Measurements from ENCODE around the gene TXNL1. TPM values are rescaled to one million over a fixed set of nuclear protein-coding genes. Genes with fewer than 3 reads are reported as not detected.
"Not testable (repeated sequence)": the region's sequence is repeated elsewhere in the genome, so short reads cannot be mapped to it uniquely, and the experiment has no call there.

TXNL1 gene
- polyA plus RNA-seq, 1 donor from 2014 or later: 56.2 TPM

DNA sequence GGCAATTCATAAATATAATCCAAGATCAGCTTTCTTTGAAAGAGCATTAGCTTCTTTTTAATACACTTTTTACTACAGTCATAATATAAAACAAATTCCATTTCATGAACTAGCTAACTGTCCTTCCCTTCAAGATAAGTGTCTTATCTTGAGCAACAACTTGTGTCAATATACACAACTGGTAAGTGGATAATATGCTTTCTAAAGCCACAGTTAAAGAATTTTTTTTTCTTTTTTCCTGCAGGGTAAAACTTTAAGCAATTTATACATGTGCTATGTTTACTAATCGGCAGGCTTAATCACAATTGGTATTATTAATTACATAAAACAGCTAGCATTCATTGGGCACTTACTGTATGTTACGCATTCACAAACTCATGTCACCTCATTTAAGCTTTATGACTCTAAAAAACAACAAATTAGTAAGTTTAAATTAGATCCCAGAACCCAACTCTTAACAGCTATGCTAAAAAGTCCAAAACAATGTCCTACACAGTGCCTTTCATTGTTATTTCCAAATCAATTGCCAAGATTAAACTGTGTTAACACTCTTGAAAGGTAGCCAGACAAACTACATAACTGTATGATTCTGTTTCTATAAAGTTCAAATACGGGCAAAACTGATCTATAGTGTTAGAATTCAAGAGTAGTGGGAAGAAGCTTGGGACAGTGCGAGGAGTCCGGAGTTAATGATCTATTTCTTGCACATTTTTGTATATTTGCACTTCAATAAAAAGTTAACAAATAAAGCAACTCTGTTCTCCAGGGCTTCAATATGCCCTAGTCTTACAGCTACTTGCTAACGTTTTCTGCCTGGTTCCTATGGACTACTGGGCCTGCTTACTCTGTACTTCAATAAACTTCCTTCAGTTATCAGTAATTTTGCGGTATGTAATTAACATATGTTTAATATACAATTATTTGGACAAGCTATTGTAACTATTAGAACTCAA is 6.0 kb downstream of the TXNL1 start:
- Mint-ChIP-seq H3K27me3 (no peaks in the 10 kb centered on the region), H3K4me3 (peak overlapping the region in 2 of 4 donors; percentile 18 to 39), H3K4me1 (peaks cover 41 to 58% (median 52%) of the 10 kb centered on the region in 3 donors), H3K27ac (peak overlapping the region in 1 of 3 donors; percentile 16), H3K9me3 (no peaks in the 10 kb centered on the region), H3K36me3 (peaks cover 10% of the 10 kb centered on the region)

DNA sequence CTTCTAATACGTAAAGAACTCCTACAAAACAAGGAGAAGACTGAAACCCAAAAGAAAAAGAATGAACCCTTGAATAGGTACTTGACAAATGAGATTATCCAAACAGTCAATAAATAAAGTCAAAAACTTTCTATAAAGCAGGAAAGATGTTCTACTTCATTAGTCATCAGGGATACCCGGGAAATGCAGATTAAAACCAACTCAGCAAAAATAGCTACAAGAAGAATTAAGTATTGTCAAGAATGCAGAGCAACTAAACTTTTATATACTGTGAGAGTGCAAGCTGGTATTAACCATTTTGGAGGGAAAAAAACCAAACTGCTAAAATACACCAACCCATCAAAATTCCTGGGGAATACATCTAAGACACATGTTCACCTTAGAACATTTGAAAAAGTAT is 10.4 kb downstream of the TXNL1 start:
- H3K9me3 Mint-ChIP-seq: no peaks in the 10 kb centered on the region
- H3K36me3 Mint-ChIP-seq: peaks cover 12% of the 10 kb centered on the region
- no peak overlapping the region for H3K4me3 Mint-ChIP-seq
- no peak overlapping the region for H3K27ac Mint-ChIP-seq
- peaks cover 21 to 47% (median 33%) of the 10 kb centered on the region in 3 donors for H3K4me1 Mint-ChIP-seq
- no peaks in the 10 kb centered on the region for H3K27me3 Mint-ChIP-seq

GRCh38 chr18:56615738-56616520 is 22.5 kb downstream of the TXNL1 start:
- H3K36me3 Mint-ChIP-seq: peaks cover 11% of the 10 kb centered on the region
- H3K4me3 Mint-ChIP-seq: no peak overlapping the region
- H3K4me1 Mint-ChIP-seq: no peaks in the 10 kb centered on the region
- no peaks in the 10 kb centered on the region for H3K9me3 Mint-ChIP-seq
- no peak overlapping the region for H3K27ac Mint-ChIP-seq
- no peaks in the 10 kb centered on the region for H3K27me3 Mint-ChIP-seq

- Mint-ChIP-seq H3K4me1 (peaks cover 0 to 2% (median 0%) of the 10 kb centered on the region in 3 donors), H3K4me3 (no peak overlapping the region), H3K9me3 (no peaks in the 10 kb centered on the region), H3K36me3 (peaks cover 15% of the 10 kb centered on the region), H3K27ac (no peak overlapping the region), H3K27me3 (no peaks in the 10 kb centered on the region)
These were observed 31.8 kb downstream of the TXNL1 start for GRCh38 chr18:56606618-56607017.

- Mint-ChIP-seq H3K4me1 (no peaks in the 10 kb centered on the region), H3K9me3 (no peaks in the 10 kb centered on the region), H3K27me3 (no peaks in the 10 kb centered on the region), H3K36me3 (peaks cover 4% of the 10 kb centered on the region), H3K27ac (no peak overlapping the region), H3K4me3 (no peak overlapping the region)
These were observed 40.0 kb downstream of the TXNL1 start for GRCh38 chr18:56598422-56598821.

DNA sequence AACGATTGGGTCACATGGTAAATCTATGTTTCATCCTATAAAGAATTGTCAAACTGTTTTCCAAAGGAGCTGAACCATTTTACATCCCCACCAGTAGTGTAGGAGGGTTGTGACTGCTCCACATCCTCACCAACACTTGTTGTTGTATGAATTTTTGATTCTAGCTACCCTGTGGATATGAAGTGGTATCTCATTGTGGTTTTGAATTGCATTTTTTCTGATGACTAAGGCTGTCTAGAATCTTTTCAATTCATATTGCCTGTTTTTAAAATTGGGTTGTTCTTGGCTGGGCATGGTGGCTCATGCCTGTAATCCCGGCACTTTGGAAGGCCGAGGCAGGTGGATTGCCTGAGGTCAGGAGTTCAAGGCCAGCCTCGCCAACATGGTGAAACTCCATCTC is 44.5 kb downstream of the TXNL1 start:
- Mint-ChIP-seq H3K4me1 (no peaks in the 10 kb centered on the region), H3K4me3 (no peak overlapping the region), H3K36me3 (peaks cover 1% of the 10 kb centered on the region), H3K27me3 (no peaks in the 10 kb centered on the region), H3K27ac (peak overlapping the region in 1 of 3 donors; percentile 37), H3K9me3 (peaks cover 0 to 2% (median 0%) of the 10 kb centered on the region in 3 donors)

- H3K27me3 Mint-ChIP-seq: peaks cover 8% of the 10 kb centered on the region
- H3K27ac Mint-ChIP-seq: no peak overlapping the region
- no peak overlapping the region for H3K4me3 Mint-ChIP-seq
- H3K9me3 Mint-ChIP-seq: no peaks in the 10 kb centered on the region
- no peaks in the 10 kb centered on the region for H3K36me3 Mint-ChIP-seq
- peaks cover 0 to 5% (median 0%) of the 10 kb centered on the region in 3 donors for H3K4me1 Mint-ChIP-seq
These were observed 58.4 kb downstream of the TXNL1 start for GRCh38 chr18:56580026-56580425.

DNA sequence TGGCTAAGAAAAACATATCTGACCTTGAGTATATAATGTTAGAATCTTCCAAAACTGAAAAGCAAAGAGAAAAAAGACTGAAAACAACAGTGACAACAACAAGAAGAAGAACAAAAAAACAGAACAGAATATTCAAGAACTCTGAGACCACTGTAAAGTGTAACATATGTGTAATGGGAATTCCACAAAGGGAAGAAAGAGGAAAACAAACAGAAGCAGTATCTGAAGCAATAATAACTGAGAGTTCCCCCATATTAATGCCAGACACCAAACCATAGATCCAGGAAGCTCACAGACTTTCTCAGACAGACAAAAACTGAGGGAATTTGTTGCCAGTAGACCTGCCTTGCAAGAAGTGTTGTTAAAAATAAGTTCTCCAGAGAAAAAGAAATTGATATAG is 58.9 kb downstream of the TXNL1 start:
- H3K4me3 Mint-ChIP-seq: no peak overlapping the region
- H3K4me1 Mint-ChIP-seq: peaks cover 0 to 5% (median 0%) of the 10 kb centered on the region in 3 donors
- H3K36me3 Mint-ChIP-seq: no peaks in the 10 kb centered on the region
- H3K9me3 Mint-ChIP-seq: no peaks in the 10 kb centered on the region
- no peak overlapping the region for H3K27ac Mint-ChIP-seq
- peaks cover 8% of the 10 kb centered on the region for H3K27me3 Mint-ChIP-seq

- no peaks in the 10 kb centered on the region for H3K9me3 Mint-ChIP-seq
- H3K27ac Mint-ChIP-seq: no peak overlapping the region
- no peak overlapping the region for H3K4me3 Mint-ChIP-seq
- no peaks in the 10 kb centered on the region for H3K36me3 Mint-ChIP-seq
- H3K4me1 Mint-ChIP-seq: peaks cover 0 to 5% (median 0%) of the 10 kb centered on the region in 3 donors
- peaks cover 6% of the 10 kb centered on the region for H3K27me3 Mint-ChIP-seq
These were observed 61.4 kb downstream of the TXNL1 start for GRCh38 chr18:56576826-56577573.

GRCh38 chr18:56575819-56576663 is 62.4 kb downstream of the TXNL1 start:
- Mint-ChIP-seq H3K4me1 (peaks cover 0 to 5% (median 0%) of the 10 kb centered on the region in 3 donors), H3K4me3 (no peak overlapping the region), H3K27ac (no peak overlapping the region), H3K9me3 (no peaks in the 10 kb centered on the region), H3K36me3 (no peaks in the 10 kb centered on the region), H3K27me3 (peaks cover 6% of the 10 kb centered on the region)

DNA sequence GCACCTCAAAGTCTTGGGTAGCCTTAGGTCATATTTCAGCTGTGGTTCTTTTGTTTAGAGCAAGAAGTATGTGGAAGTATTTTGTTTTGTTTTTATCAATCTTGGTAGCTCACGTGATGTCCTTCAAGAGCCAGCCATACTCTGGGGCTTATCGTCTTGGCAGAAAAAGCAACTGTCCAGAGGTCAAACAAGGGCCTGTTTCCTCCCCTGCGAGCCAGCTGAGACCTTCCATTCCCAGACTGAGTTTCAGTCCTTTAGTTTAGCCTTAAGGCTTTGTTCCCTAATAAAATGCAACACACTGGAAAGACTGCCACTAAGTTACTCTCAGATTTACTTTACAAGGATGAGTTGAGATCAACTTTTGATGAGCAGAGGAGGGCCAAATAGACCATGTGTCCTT is 63.5 kb downstream of the TXNL1 start:
- Mint-ChIP-seq H3K27me3 (peaks cover 5% of the 10 kb centered on the region), H3K9me3 (no peaks in the 10 kb centered on the region), H3K4me1 (peaks cover 0 to 3% (median 0%) of the 10 kb centered on the region in 3 donors), H3K27ac (no peak overlapping the region), H3K36me3 (no peaks in the 10 kb centered on the region), H3K4me3 (no peak overlapping the region)

GRCh38 chr18:56572267-56572666 is 66.1 kb downstream of the TXNL1 start:
- not testable (repeated sequence) for H3K36me3 Mint-ChIP-seq, H3K4me3 Mint-ChIP-seq, H3K4me1 Mint-ChIP-seq, H3K27ac Mint-ChIP-seq, H3K9me3 Mint-ChIP-seq, H3K27me3 Mint-ChIP-seq

- Mint-ChIP-seq H3K27ac (no peak overlapping the region), H3K9me3 (no peaks in the 10 kb centered on the region), H3K36me3 (no peaks in the 10 kb centered on the region), H3K4me1 (peaks cover 0 to 2% (median 1%) of the 10 kb centered on the region in 3 donors), H3K27me3 (no peaks in the 10 kb centered on the region), H3K4me3 (no peak overlapping the region)
These were observed 67.4 kb downstream of the TXNL1 start for GRCh38 chr18:56570978-56571377.

GRCh38 chr18:56569416-56569815 is 69.0 kb downstream of the TXNL1 start:
- no peaks in the 10 kb centered on the region for H3K27me3 Mint-ChIP-seq
- peaks cover 0 to 2% (median 0%) of the 10 kb centered on the region in 3 donors for H3K4me1 Mint-ChIP-seq
- no peak overlapping the region for H3K27ac Mint-ChIP-seq
- no peak overlapping the region for H3K4me3 Mint-ChIP-seq
- H3K36me3 Mint-ChIP-seq: no peaks in the 10 kb centered on the region
- H3K9me3 Mint-ChIP-seq: no peaks in the 10 kb centered on the region
